Heart right ventricle (tissue), 16 donors: ENCODE results near the gene FTCDNL1. TPM values are rescaled to one million over a fixed set of nuclear protein-coding genes. Genes with fewer than 3 reads are reported as not detected.

Experiments
- ATAC-seq, 8 donors: fragments of 200-7000 bp; cut with Tn5 transposase; one replicate each; pipeline ENCODE4 v1.9.1; 2020; ENCODE audit warnings: mild to moderate bottlenecking in 8 of 8, moderate library complexity in 8 of 8, moderate number of reproducible peaks in 1 of 8
- DNase-seq, 2 donors: peaks; one replicate each; pipeline ENCODE4 v3.0.0-alpha.2; 2020
- H3K27ac ChIP-seq, 10 donors: fragments of 200-600 bp; sonication (generic) in 2 of 10; one replicate each; pipeline versions ENCODE4 v1.5.0 to v1.8.0; 2020 to 2022; ENCODE audit warnings: mild to moderate bottlenecking in 3 of 10
- H3K27me3 ChIP-seq, 7 donors: fragments of 200-600 bp; one replicate each; pipeline ENCODE4 v1.8.0; 2021 to 2022; ENCODE audit warnings: mild to moderate bottlenecking in 2 of 7
- H3K36me3 ChIP-seq, 9 donors: fragments of 200-600 bp; sonication (generic) in 1 of 9; one replicate each; pipeline versions ENCODE4 v1.5.0 to v1.8.0; 2020 to 2022; ENCODE audit warnings: mild to moderate bottlenecking in 2 of 9
- H3K4me1 ChIP-seq, 9 donors: fragments of 200-600 bp; sonication (generic) in 1 of 9; one replicate each; pipeline versions ENCODE4 v1.5.0 to v1.8.0; 2020 to 2022; ENCODE audit warnings: mild to moderate bottlenecking in 4 of 9
- H3K4me3 ChIP-seq, 10 donors: fragments of 200-600 bp; sonication (generic) in 2 of 10; one replicate each; pipeline versions ENCODE4 v1.5.0 to v1.8.0; 2020 to 2022; ENCODE audit warnings: mild to moderate bottlenecking in 7 of 10, moderate library complexity in 2 of 10
- H3K9me3 ChIP-seq, 11 donors: fragments of 200-600 bp in 10 of 11; sonication (generic) in 2 of 11; one replicate each; pipeline versions ENCODE4 v1.5.0 to v1.8.0; 2013 to 2022; ENCODE audit warnings: mild to moderate bottlenecking in 2 of 11, control low read depth in 1 of 11, moderate library complexity in 1 of 11
- WGBS, 2 donors: extraction: QIAGEN DNeasy Blood & Tissue Kit; methylation state at CpG; one replicate each; pipeline ENCODE4 v1.1.7; 2013; ENCODE audit warnings: inconsistent platforms in 1 of 2; 5-methylcytosine and 5-hydroxymethylcytosine counted together
- intact Hi-C, 10 donors: fragments of 100-400 bp; cut with DNase I; formaldehyde crosslinking; loops; one replicate each; pipeline versions ENCODE4 v1.11.1 to v1.14.2; 2022
- polyA plus RNA-seq, 2 donors: library from polyadenylated mRNA; stranded (reverse); fragments of 200-250 nt; gene quantifications; one replicate each; pipeline ENCODE4 v1.2.3, GENCODE V29; 2013
- total RNA-seq, 10 donors: library from RNA; stranded (reverse); fragmentation: NEBNext Ultra II Directional in 3 of 10; extraction: Animal tissue kit (Norgen Biotek cat#: 25700) in 3 of 10; gene quantifications; one replicate each; pipeline versions ENCODE4 v1.2.1 to v1.2.4, GENCODE V29; 2021 to 2023
- TF ChIP-seq, protein P1 (sequence below), 9 donors: fragments of 200-600 bp; sonication (generic) in 2 of 9; IDR thresholded peaks; one replicate each; pipeline versions ENCODE4 v1.5.0 to v1.8.0; 2021 to 2022; ENCODE audit warnings: antibody characterized with exemption in 9 of 9, mild to moderate bottlenecking in 5 of 9, moderate library complexity in 1 of 9
- donor health status: Arrhythmogenic right ventricular cardiomyopathy.
- donor health status: ischemic (EF 13 %, LVEDD 7.1; RV severe dilation, severe dysfunction).
- donor health status: healthy with polysubstance abuse.
- donor health status: DM: no; HTN: yes; CAD: no.
- donor health status: DM: no; HTN: no; CAD: no.
- donor health status: ischemic (EF 25% LVEDD 6.9; RV normal size, moderate dysfunction).
- donor health status: ischemic (EF 25% LVEDD 5.7; RV mildly dilated, moderate dysfunction).
- donor health status: healthy.
- donor health status: DM: yes; HTN: yes; CAD: no.
- donor health status: Ischemic cardiomyopathy.
- donor health status: ischemic (EF 35%, LVEDD 5.7; RV mildly dilated, moderate dysfunction).
- donor health status: nonischemic (EF 11% LVEDD 7.7; RV severe dilation, severe dysfunction).
- donor health status: DM: yes; HTN: yes; CAD: no.
- donor health status: PGD.
- donor health status: ischemic (EF 29% LVEDD 5.4; RV normal size, mild dysfunction).
- donor health status: nonischemic (EF 23%, LVEDD 6.1; RV moderate dilation, normal function).

FTCDNL1 gene
- total and polyA plus RNA-seq, 12 donors, result 0.44 to 7.1 (median 4.3) TPM

DNA sequence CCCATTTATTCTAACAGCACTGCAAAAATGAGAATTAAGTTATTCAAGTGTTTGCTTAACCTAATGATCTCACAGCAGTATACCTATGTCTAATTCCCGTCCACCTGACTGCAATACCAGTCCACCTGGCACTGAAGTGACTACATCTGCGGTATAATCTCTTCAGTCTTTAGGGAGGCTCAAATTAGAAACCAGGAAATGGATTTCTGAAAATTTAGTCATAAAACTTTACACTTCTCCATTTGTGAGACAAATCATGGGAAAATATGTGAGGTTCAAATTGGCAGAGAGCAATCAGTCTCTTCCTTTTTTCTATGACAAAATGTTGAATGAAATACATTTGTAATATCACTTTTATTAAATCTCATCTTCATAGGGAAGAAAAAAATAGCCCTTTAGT lies 33.0 kb downstream of the FTCDNL1 start:
- Histone ChIP-seq H3K9me3 (no peaks in the 10 kb centered on the region), H3K27me3 (no peaks in the 10 kb centered on the region), H3K4me1 (no peaks in the 10 kb centered on the region), H3K36me3 (no peaks in the 10 kb centered on the region), H3K27ac (no peak overlapping the region), H3K4me3 (no peak overlapping the region)
- intact Hi-C loops, result no loop called here
- ATAC-seq (no peak), DNase-seq (no peak)
- WGBS, 2 donors, result 62 to 78% methylated on average over 2 of the region's 2 CpGs
- TF ChIP-seq, protein P1, sequence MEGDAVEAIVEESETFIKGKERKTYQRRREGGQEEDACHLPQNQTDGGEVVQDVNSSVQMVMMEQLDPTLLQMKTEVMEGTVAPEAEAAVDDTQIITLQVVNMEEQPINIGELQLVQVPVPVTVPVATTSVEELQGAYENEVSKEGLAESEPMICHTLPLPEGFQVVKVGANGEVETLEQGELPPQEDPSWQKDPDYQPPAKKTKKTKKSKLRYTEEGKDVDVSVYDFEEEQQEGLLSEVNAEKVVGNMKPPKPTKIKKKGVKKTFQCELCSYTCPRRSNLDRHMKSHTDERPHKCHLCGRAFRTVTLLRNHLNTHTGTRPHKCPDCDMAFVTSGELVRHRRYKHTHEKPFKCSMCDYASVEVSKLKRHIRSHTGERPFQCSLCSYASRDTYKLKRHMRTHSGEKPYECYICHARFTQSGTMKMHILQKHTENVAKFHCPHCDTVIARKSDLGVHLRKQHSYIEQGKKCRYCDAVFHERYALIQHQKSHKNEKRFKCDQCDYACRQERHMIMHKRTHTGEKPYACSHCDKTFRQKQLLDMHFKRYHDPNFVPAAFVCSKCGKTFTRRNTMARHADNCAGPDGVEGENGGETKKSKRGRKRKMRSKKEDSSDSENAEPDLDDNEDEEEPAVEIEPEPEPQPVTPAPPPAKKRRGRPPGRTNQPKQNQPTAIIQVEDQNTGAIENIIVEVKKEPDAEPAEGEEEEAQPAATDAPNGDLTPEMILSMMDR (IDR thresholded peaks at IDR 0.05), result no peak

DNA sequence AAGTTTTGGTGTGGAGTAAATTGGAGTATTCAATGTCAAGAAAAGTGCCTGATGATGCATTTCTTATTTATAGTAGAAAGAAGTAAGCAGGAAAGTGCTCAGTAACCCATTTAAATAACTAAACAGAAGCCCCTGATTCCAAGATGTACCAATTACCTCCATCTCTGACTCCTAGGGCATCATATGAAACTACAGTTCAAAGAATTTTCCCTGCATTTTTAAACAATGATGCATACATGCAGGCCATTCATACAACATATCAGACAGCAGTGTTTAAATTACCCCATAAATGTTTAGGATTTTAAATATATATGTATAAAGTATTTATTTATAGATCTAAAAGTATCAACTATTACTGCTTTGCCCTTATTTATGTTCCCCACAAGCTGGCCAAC lies 36.2 kb downstream of the FTCDNL1 start:
- DNase-seq (no peak), ATAC-seq (no peak)
- Histone ChIP-seq H3K4me3 (no peak overlapping the region), H3K9me3 (no peaks in the 10 kb centered on the region), H3K4me1 (peaks cover 0 to 3% (median 0%) of the 10 kb centered on the region in 9 donors), H3K27ac (no peak overlapping the region), H3K36me3 (no peaks in the 10 kb centered on the region), H3K27me3 (no peaks in the 10 kb centered on the region)
- TF ChIP-seq, protein P1 (IDR thresholded peaks at IDR 0.05), result no peak
- intact Hi-C loops, result no loop called here

DNA sequence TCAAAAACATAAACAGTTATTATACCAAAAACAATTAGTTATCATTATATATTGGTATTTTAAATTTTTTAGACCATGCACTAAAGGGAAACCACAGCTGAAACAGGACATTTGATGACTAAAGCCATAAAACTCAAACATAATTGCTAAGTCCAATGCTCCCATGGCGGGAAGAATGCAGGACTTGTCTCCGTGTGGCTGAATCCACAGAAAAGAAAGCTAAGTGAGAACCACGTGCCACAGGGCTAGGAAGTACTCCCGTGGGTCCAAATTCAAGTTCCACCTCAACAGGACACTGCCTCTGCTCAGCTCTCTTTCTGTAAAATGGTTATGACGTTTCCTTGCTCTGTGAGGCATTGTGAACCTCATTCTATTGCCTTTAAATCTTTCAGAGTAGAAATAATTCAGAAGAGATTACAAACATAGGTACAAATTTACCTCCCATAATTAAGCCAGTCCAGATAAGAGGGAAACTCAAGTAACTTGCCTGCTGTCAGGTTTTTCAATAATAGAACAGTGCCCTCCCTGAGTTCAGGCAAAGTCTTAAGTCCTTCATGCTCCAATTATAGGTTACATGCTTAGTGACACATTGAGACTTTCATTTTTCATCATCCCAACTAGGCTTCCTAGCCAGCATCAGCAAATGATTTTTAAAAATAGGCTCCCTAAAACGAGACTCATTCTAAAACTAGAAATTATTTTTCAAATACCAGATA lies 36.7 kb downstream of the FTCDNL1 start:
- DNase-seq (no peak), ATAC-seq (no peak)
- Histone ChIP-seq H3K4me3 (no peak overlapping the region), H3K27me3 (no peaks in the 10 kb centered on the region), H3K9me3 (no peaks in the 10 kb centered on the region), H3K36me3 (no peaks in the 10 kb centered on the region), H3K4me1 (peaks cover 0 to 3% (median 0%) of the 10 kb centered on the region in 9 donors), H3K27ac (no peak overlapping the region)
- TF ChIP-seq, protein P1 (IDR thresholded peaks at IDR 0.05), result no peak
- intact Hi-C loops, result no loop called here
- 55 to 60% methylated on average over 6 of the region's 6 CpGs for WGBS, 2 donors

DNA sequence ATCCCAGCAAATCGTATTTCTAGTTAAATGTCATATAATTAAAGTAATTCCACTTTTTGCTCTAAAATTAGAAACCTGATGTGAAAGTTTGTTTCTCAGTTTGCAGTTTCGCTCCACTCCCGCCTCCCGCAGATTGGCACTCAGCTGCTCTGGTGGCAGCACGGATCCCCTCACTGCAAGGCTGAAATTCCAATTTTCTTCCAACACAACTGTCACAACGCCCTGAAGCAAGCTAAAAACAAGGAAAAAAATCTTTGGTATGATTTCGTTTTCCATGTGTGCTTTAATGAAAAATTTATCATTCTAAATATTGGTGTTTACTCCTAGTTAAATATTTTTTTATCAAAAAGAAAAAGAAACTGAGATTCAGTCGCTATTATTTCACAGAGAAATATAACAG lies 38.5 kb downstream of the FTCDNL1 start:
- intact Hi-C loops, result no loop called here
- 78 to 79% methylated on average over 8 of the region's 8 CpGs for WGBS, 2 donors
- Histone ChIP-seq H3K27me3 (no peaks in the 10 kb centered on the region), H3K9me3 (no peaks in the 10 kb centered on the region), H3K4me3 (no peak overlapping the region), H3K4me1 (peaks cover 0 to 3% (median 0%) of the 10 kb centered on the region in 9 donors), H3K36me3 (no peaks in the 10 kb centered on the region), H3K27ac (no peak overlapping the region)
- ATAC-seq (no peak), DNase-seq (no peak)
- TF ChIP-seq, protein P1 (IDR thresholded peaks at IDR 0.05), result no peak
